Measurements from ENCODE around the gene CIB4.

GRCh38 chr2:26626606-26627005 lies 14.6 kb downstream of the CIB4 start:
- TF ChIP-seq CTCF (IDR thresholded peaks at IDR 0.05) (no peak), POLR2A (IDR thresholded peaks at IDR 0.05) (no peak)

All from vagina (tissue), 2 donors.